GM18870 (cell line): ENCODE results near the gene REPIN1.

ENCODE experiments used
- ATAC-seq: cut with Tn5 transposase; IDR thresholded peaks from one replicate; pipeline ENCODE4 v1.9.1; 2021; ENCODE audit warnings: moderate library complexity; ENCODE audit not compliant: unreplicated experiment

Gene REPIN1

DNA sequence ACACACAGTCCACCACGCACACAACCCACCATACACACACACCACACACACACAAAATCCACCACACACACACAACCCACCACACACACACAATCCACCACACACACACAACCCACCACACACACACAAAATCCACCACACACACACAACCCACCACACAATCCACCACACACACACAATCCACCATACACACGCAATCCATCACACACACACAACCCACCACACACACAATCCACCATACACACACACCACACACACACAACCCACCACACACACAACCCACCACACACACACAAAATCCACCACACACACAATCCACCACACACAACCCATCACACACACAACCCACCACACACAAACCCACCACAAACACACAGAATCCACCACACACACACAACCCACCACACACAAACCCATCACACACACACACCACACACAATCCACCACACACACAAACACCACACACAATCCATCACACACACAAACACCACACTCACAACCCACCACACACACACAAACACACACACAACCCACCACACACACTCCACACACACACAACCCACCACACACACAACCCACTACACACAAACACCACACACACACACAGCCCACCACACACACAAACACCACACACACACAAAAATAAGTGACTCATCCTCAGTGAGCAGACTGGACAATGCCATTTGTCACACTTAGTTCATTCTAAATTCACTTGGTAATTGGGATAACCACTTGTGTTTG, 8.8 kb upstream of the REPIN1 start:
- no peak for ATAC-seq

DNA sequence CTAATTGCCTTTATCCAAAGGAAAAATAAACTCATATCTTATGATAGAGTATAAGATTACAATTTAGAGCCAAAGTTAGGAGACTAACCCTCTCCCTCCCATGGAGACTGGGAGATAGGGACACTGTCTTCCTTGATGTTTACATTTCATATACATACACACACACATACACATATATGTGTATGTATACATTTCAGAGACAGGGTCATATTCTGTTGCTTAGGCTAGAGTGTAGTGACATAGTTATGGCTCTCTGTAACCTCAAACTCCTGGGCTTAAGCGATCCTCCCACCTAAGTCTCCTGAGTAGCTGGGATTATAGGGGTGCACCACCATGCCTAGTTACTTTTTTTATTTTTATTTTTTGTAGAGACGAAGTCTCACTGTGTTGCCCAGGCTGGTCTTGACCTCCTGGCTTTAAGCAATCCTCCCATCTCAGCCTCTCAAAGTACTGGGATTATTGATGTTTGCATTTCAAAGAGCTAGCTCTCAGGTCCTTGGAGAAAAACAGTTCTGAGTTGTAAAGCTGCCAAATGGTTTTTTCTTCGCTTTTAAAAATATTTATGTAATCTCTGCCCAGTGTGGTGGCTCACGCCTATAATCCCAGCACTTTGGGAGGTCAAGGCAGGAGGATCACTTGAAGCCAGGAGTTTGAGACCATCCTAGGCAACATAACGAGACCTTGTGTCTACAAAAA, 8.1 kb upstream of the REPIN1 start:
- no peak for ATAC-seq

DNA sequence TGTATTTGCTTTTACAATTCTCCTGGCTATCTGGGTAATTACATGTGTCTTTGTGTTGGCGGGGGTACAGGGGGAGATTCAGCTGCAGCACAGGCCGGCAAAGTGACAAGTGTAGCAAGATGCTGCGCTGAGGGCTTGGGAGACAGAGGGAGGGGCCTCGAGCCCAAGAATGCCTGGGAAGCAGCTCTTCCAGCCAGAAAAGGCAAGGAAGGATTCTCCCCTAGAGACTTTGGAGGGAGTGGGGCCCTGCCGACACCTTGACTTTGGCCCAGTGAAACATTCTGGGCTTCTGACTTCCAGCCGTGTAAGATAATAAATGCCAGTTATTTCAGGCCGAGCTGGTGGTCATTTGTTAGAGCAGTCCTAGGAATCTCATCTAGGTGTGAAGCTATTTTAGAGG, 7.2 kb upstream of the REPIN1 start:
- no peak for ATAC-seq

DNA sequence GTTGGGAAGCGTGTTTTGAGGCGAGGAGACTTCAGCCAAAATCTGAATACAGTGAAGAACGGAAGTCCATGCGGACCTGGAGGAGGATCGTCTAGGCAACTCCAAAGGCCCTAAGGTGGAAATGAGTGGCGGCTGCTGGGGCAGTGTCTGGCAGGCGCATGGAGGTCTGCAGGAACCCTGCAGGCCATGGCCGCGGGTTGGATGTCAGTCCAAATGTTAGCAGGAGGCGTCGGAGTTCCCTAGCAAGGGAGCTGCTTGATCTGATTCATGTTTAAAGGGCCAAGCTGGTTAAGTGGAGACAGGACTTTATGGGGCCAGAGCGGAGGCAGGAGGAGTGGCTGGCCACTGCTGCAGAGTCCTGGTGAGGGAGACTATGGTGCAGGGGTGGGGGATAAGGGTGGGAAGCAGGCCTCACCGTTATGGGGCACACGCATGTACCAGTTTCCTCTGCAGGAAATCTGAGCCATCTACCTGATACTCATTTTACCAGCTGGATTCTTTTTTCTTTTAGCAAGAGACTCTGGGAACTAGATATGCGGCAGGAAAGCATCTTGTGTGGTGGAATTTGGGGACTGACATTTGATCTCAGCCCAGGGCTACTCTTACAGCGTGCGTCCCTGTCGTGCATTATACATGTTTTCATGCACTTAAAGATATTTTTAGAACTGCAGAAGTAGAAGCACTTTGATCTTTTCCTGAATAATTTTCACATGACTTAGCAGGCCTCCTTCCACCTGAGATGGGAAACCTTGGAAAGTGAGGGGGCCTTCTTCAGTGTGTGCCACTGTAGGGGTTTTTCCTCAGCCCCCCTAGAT, 6.6 kb upstream of the REPIN1 start:
- no peak for ATAC-seq

DNA sequence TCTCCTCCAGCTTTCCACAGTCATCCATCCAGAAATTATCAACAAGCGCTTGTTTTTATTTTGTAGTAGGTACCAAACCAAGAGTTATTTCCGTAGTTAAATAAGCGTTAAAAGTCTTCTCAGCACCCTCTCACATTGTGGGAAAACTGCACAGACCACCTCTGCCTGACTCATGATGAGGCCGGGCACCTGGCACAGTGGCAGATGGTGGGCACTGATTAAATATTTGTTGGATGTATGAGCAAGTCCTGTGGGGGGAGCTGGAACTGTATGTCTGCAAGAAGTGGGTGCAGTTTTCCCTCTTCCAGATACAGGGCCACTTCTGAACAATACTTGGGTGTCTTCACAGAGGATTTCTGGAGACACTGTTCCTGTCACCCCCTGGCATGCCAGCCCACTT, 5.3 kb upstream of the REPIN1 start:
- no peak for ATAC-seq

DNA sequence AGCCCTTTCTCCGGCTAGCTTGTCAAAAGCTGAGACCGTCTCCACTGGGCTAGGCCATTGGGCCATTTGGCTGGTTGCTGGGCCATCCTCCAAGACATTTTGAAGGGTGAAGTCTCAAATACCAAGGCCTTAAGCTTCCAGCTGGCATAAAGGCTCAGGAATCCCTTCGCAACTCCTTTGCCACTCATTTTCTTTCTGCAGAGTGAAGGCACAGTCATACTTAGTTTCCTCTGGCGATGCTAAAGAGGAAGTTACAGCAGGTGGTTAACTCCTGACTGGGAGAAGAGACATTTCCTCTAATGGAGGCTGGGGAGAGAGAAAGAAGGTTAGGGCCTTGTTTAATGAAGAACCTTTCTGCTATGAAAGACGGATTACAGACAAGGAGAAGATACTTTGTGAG, 4.8 kb upstream of the REPIN1 start:
- no peak for ATAC-seq

DNA sequence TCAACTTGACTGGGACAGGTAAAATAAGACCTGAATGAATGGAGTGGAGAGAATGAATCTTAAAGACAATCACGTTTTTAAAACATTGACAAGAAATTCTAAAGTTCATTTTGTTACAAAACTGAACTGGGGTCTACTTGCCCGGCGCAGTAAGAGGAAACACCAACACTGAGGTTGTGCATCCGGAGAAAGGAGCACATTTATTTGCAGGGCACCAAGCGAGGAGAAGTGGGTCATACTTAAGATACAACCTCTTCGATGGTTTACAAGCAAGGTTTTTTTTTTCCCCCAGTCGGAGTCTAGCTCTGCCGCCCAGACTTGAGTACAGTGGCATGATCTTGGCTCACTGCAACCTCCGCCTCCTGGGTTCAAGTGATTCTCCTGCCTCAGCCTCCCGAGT, 3.4 kb upstream of the REPIN1 start:
- no peak for ATAC-seq

DNA sequence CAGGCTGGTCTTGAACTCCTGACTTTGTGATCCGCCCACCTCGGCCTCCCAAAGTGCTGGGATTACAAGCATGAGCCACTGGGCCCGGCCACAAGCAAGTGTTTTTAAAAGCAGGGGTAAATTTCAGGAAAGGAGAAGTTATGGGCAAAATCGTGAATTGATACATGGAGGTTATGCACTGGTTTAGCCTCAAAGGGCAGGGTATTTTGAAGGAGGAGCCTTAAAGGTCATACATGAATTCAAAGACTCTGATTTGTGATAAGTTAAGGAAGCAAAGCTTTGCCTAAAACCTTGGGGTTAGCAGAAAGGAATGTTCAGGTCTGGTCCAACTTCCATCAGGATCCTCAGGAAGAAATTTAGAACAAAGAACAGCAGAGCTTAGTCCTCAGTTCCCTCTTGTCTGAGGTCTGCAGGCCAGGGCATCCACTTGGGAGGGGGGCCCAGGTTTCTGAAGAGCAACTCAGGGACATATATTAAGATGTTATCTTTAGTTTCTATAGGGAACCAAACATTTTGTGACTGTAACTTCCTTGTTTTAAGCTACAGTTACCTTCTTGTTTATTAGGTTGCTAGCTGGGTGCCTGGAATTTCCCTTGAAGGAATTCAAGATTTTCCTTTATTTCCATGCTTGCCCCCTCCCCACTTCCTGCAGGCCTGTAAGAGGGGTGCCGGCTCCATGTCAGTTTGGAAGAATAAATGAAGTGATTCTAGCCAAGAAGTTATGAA, 2.8 kb upstream of the REPIN1 start:
- ATAC-seq = no peak

DNA sequence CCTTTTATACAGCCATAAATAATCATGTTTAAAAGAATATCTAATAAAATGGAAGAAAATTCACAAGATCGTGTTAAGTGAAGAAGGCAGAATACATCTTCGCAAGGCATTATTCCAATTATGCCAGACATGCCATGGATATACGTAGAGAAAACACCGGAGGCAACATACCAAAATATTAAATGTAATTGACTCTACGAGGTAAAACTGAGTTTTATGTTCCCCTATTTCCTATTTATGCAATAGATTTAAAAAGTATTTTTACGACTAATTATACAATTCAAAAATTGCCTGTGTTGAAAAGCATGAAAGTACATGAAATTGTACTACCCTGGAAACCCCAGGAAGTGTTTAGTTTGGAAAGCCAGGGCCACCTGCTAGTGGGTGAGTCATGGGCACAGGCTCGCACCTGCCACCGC, 936 bp upstream of the REPIN1 start:
- no peak for ATAC-seq

DNA sequence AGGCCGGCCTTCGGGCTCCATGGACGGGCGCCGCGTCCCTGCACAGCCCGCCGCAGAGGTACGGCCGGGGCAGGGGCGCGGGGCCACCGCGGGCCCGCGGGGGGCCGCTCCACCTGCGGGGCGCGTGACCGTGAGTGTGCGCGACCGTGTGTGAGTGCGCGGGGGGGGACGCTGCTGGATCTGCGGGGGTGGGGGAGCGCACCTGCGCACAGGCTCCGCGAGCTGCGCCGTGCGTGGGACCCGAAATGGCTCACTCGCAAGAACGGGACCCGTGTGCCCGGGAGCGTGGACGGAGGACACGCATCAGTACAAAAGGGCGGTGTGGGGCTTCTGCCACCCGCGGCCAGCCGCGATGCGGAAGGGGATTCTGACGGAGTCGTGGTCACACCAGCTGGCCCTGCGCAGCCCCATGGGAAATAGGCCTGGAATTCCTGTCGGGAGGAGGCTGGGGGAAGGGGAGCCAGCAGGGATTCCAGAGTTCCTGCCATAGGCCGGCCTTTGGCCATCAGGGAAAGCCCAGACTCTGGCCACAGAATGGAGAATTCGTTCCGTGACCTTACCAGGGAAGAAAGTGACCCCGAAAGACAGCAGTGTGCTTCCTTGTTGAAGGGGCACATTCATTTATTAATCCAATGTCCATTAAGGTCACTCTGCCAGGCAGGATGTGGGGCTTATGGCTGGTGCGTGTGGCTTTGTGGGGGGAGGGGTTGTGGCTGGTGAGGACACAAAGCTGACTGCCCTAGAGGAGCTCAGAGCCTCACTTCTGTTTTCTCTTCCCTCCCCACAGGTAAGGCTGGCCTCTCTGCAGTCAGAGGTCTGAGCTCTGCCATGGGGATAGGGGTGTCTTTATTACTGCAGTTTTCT, 494 bp downstream of the REPIN1 start:
- ATAC-seq = no peak

DNA sequence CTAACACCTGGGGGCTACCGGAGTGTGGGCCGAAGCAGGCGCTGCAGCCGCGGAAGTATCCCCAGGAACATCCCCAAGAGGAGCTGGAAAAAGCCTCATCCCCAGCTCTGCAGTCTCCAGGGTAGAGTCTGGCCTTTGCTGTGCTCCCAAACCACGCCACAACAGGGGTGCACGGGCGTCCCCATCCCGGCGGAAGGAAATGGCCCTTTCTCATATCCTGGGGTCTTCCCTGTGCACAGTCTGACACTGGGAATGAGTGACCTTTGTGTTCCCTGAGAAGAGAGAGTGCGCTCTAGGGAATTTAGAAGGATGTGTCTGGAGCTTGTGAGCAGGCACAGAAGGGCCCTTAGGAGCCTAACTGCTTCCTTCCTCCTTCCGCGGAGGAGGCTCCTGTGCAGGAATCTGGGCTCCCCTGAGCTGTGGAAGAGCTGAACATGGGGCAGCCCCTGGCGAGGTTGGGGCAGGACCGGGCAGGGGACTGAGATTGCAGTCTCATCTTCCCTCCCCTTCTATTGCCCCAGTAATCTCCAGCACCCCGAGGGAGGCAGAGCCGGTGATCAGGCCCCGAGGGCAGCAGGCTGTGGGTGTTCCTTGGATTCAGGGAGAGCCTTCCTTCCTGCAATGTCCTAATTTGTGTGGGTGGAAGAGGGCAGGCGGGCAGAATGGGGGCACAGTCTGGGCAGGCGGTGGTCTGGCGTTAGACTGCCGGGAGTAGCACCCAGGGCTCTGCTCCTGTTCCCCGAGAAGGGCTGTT, 1.3 kb downstream of the REPIN1 start:
- no peak for ATAC-seq

DNA sequence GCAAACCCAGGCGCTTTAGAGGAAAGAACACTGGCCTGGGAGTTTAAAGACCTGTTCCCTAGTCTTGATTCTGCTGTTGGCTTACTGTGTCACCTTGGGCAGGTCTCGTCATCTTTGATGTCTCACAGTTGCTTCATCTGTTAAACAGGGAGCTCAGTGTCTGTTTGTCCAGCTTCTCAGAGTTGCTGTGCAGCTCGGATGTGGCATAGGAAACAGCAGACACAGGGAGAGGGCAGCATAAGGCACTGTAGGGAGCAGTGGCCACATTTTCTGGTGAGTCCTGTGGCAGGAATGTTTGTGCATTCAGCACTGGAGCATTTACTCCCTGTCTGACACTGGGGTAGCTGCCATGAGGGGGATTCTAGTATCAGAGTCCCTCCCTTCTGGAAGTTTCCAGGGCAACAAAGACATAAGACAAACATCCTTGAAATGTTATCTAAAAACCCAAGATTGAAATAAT, 2.0 kb downstream of the REPIN1 start:
- no peak for ATAC-seq

DNA sequence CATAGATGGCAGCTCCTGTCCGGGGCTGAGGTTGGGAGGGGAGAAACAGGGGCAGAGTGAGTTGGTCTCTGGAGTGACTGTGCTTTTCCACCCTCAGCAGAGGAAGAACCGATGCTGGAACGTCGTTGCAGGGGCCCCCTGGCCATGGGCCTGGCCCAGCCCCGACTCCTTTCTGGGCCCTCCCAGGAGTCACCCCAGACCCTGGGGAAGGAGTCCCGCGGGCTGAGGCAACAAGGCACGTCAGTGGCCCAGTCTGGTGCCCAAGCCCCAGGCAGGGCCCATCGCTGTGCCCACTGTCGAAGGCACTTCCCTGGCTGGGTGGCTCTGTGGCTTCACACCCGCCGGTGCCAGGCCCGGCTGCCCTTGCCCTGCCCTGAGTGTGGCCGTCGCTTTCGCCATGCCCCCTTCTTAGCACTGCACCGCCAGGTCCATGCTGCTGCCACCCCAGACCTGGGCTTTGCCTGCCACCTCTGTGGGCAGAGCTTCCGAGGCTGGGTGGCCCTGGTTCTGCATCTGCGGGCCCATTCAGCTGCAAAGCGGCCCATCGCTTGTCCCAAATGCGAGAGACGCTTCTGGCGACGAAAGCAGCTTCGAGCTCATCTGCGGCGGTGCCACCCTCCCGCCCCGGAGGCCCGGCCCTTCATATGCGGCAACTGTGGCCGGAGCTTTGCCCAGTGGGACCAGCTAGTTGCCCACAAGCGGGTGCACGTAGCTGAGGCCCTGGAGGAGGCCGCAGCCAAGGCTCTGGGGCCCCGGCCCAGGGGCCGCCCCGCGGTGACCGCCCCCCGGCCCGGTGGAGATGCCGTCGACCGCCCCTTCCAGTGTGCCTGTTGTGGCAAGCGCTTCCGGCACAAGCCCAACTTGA, 2.7 kb downstream of the REPIN1 start:
- ATAC-seq = no peak

DNA sequence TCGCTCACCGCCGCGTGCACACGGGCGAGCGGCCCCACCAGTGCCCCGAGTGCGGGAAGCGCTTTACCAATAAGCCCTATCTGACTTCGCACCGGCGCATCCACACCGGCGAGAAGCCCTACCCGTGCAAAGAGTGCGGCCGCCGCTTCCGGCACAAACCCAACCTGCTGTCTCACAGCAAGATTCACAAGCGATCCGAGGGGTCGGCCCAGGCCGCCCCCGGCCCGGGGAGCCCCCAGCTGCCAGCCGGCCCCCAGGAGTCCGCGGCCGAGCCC, 3.3 kb downstream of the REPIN1 start:
- no peak for ATAC-seq

DNA sequence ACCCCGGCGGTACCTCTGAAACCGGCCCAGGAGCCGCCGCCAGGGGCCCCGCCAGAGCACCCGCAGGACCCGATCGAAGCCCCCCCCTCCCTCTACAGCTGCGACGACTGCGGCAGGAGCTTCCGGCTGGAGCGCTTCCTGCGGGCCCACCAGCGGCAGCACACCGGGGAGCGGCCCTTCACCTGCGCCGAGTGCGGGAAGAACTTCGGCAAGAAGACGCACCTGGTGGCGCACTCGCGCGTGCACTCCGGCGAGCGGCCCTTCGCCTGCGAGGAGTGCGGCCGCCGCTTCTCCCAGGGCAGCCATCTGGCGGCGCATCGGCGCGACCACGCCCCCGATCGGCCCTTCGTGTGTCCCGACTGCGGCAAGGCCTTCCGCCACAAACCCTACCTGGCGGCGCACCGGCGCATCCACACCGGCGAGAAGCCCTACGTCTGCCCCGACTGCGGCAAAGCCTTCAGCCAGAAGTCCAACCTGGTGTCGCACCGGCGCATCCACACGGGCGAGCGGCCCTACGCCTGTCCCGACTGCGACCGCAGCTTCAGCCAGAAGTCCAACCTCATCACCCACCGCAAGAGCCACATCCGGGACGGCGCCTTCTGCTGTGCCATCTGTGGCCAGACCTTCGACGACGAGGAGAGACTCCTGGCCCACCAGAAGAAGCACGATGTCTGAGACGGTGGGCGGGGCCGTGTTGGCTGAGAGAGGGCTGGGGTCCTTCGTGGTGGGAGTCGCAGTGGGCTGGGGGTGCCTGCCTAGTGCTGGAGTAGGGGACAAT, 3.8 kb downstream of the REPIN1 start:
- ATAC-seq = no peak

DNA sequence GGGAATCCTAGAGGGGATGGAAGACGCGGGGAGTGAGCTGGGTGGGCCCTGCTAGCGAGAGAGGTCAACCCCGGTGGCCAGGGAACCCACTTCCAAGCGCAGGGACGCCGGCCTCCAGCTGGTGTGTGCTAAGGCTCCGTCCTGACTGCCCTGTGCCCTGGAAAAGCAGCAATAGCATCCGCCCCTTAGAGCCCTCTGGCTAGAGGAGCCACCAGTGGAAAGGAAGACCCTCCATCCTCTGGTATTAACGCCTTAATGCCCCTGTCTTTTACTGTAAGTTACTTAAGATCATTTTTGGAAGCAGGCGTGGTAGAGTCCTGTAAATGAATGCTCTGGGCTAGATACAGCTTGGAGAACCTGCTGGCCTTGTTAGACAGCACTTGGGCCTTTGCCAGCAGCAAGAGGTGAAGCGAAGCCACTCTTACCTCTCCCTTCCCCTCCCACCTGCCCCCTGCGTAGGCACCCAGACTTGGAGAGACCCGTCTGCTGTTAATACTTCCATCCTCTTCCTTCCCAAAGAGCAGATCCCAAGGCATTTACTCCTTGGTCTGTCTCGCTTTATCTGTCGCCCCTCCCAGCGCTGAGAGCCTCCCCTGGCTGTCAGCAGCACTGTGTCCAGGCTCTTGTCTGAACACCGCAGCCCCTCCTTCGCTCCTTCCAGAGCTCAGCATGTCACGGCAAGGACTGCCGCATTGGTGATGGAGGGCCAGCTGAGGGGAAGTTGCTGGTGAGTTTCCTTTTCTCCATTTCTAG, 4.6 kb downstream of the REPIN1 start:
- ATAC-seq = no peak

DNA sequence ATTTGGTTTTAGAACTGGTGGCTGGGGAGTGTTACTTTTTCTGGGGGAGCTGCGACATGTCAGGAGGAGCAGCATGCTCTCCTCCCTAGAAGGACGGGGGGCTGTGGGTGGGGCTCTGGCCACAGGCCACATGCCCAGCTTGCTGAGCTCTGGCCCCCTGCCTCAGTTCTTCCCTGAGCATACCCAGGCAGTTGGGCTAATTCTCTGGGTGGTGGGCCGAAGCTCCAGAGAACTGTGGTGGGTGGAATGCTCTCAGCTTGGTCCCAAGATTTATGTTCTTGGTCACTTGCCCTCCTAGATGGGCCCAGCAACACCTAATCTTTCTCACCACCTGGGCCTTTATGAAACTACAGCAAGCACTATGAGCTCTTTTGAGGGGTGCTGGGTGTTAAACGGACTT, 5.4 kb downstream of the REPIN1 start:
- no peak for ATAC-seq
